OCI-LY1 (cell line): ENCODE measurements around the gene NSUN5.

ENCODE experiments used
- H2AFZ ChIP-seq: fragments of 200-600 bp; sonication (generic), shearing (Covaris generic); 2 replicates; pipeline ENCODE4 v1.6.0; 2014; ENCODE audit warnings: antibody characterized with exemption, mild to moderate bottlenecking, low read length
- H3F3A ChIP-seq: fragments of 200-600 bp; sonication (generic), shearing (Covaris generic); 2 replicates; pipeline ENCODE4 v1.6.0; 2014; ENCODE audit warnings: mild to moderate bottlenecking, antibody characterized with exemption, low read length, moderate library complexity; ENCODE audit not compliant: insufficient read depth
- H3K27ac ChIP-seq: fragments of 200-600 bp; sonication (generic); 2 replicates; pipeline ENCODE4 v1.5.1; 2014; ENCODE audit warnings: low read length, mixed run types, mild to moderate bottlenecking, low read depth; ENCODE audit not compliant: poor library complexity, severe bottlenecking
- H3K27me3 ChIP-seq: fragments of 200-600 bp; sonication (generic); 2 replicates; pipeline ENCODE4 v1.6.0; 2014; ENCODE audit warnings: antibody characterized with exemption, mild to moderate bottlenecking, low read length, moderate library complexity; ENCODE audit not compliant: insufficient read depth
- H3K36me3 ChIP-seq: fragments of 200-600 bp; sonication (generic); 2 replicates; pipeline ENCODE4 v1.6.1; 2014; ENCODE audit warnings: mild to moderate bottlenecking, antibody characterized with exemption, low read length, moderate library complexity, mixed read lengths; ENCODE audit not compliant: insufficient read depth
- H3K4me1 ChIP-seq: fragments of 200-600 bp; sonication (generic); 2 replicates; pipeline ENCODE4 v1.5.1; 2014; ENCODE audit warnings: mild to moderate bottlenecking, low read length, moderate library complexity; ENCODE audit not compliant: insufficient read depth, severe bottlenecking
- H3K4me2 ChIP-seq: fragments of 200-600 bp; sonication (generic), shearing (Covaris generic); 2 replicates; pipeline ENCODE4 v1.6.1; 2014; ENCODE audit warnings: low read length
- H3K4me3 ChIP-seq: fragments of 200-600 bp; sonication (generic); 2 replicates; pipeline ENCODE4 v1.5.1; 2014; ENCODE audit warnings: low read length, low read depth, mild to moderate bottlenecking, mixed read lengths; ENCODE audit not compliant: poor library complexity, severe bottlenecking
- H3K79me2 ChIP-seq: fragments of 200-600 bp; shearing (Covaris generic); 2 replicates; pipeline ENCODE4 v1.6.1; 2016; ENCODE audit warnings: mixed run types, low read length, mixed read lengths; ENCODE audit not compliant: insufficient read depth
- H3K9ac ChIP-seq: fragments of 200-600 bp; sonication (generic), shearing (Covaris generic); 2 replicates; pipeline ENCODE4 v1.6.1; 2014; ENCODE audit warnings: mild to moderate bottlenecking, low read length, mixed read lengths
- H3K9me2 ChIP-seq: fragments of 200-600 bp; sonication (generic), shearing (Covaris generic); 2 replicates; pipeline ENCODE4 v1.6.1; 2014; ENCODE audit warnings: low read depth, mild to moderate bottlenecking, low read length, mixed read lengths
- H3K9me3 ChIP-seq: fragments of 200-600 bp; shearing (Covaris generic); 2 replicates; pipeline ENCODE4 v1.6.1; 2014; ENCODE audit warnings: low read length, mixed read lengths
- H4K20me1 ChIP-seq: fragments of 200-600 bp; sonication (generic), shearing (Covaris generic); 2 replicates; pipeline ENCODE4 v1.6.0; 2016; ENCODE audit warnings: mild to moderate bottlenecking, low read length; ENCODE audit not compliant: insufficient read depth
- CTCF ChIP-seq: fragments of 200-600 bp; sonication (generic), shearing (Covaris generic); IDR thresholded peaks from 2 replicates; pipeline ENCODE4 v1.5.1; 2017; ENCODE audit warnings: mild to moderate bottlenecking, antibody characterized with exemption, low read length, moderate library complexity, mixed read lengths
- EZH2 ChIP-seq: fragments of 200-600 bp; sonication (generic), shearing (Covaris generic); IDR thresholded peaks from 2 replicates; pipeline ENCODE4 v1.8.0; 2017; ENCODE audit warnings: borderline replicate concordance, mixed run types, mild to moderate bottlenecking, antibody characterized with exemption, low read length, moderate library complexity, mixed read lengths

The NSUN5 gene

DNA sequence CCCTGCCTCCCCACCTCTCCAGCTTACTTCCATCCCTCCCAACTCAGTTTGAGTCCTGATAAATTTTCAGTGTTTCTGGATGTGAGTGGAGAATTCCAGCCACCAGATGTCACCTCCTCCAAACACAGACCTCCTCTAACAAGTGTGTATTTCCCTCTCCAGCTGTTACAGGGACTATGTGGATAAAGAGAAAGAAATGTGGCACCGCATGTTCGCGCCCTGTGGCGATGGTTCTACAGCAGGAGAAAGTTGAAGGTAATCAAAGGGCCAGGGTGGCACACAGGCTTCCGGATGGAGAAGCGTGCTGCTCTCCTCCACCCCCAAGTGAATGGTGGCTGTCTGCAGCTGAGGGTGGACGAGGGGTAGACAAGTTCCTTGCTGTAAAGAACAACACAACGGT lies 34.0 kb upstream of the NSUN5 start:
- Histone ChIP-seq H4K20me1 (no peaks in the 10 kb centered on the region), H3K79me2 (no peaks in the 10 kb centered on the region), H3K9me3 (no peaks in the 10 kb centered on the region), H3K27ac (no peak overlapping the region), H3K9ac (no peak overlapping the region), H3F3A (no peaks in the 10 kb centered on the region), H3K36me3 (no peaks in the 10 kb centered on the region), H2AFZ (no peak overlapping the region), H3K27me3 (peaks cover 15% of the 10 kb centered on the region; the same call in 1 of the 2 replicates), H3K4me2 (no peak overlapping the region), H3K4me3 (no peak overlapping the region), H3K9me2 (no peaks in the 10 kb centered on the region), H3K4me1 (no peaks in the 10 kb centered on the region)
- TF ChIP-seq EZH2, result no peak
- TF ChIP-seq CTCF, result no peak

GRCh38 chr7:73341877-73342276 lies 33.3 kb upstream of the NSUN5 start:
- no peak overlapping the region for H2AFZ ChIP-seq

DNA sequence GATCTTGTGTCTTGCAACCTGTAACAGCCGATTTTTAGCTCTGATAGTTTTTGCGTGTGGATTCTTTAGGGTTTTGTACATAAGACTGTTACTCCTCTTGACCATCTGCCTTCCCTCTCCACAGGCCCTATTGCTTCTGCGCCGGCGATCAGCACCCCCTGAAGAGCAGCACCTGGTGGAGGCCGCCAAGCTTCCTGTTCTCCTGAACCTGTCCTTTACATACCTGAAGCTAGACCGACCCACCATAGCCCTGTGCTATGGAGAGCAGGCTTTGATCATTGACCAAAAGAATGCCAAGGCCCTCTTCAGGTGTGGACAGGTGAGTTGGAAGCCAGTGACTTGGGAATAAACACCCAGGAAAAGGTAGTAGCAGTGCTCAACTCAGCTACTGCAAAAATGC lies 31.9 kb upstream of the NSUN5 start:
- no peak overlapping the region for H3K4me2 ChIP-seq
- H3K9ac ChIP-seq, result no peak overlapping the region
- H3K9me2 ChIP-seq, result no peaks in the 10 kb centered on the region
- peaks cover 15% of the 10 kb centered on the region; the same call in 1 of the 2 replicates for H3K27me3 ChIP-seq
- no peaks in the 10 kb centered on the region; the same call in 1 of the 2 replicates for H3F3A ChIP-seq
- TF ChIP-seq EZH2, result no peak
- no peak for TF ChIP-seq CTCF
- no peaks in the 10 kb centered on the region for H4K20me1 ChIP-seq
- H3K36me3 ChIP-seq, result no peaks in the 10 kb centered on the region
- H3K27ac ChIP-seq, result no peak overlapping the region
- no peaks in the 10 kb centered on the region for H3K9me3 ChIP-seq
- no peak overlapping the region for H3K4me3 ChIP-seq
- H3K4me1 ChIP-seq, result no peaks in the 10 kb centered on the region
- H2AFZ ChIP-seq, result no peak overlapping the region
- H3K79me2 ChIP-seq, result no peaks in the 10 kb centered on the region

More at GRCh38 chr7:73341877-73342276, 33.3 kb upstream of the NSUN5 start:
- TF ChIP-seq CTCF (no peak), EZH2 (no peak)
- Histone ChIP-seq H3K9me2 (no peaks in the 10 kb centered on the region), H3K79me2 (no peaks in the 10 kb centered on the region), H3K4me3 (no peak overlapping the region), H3K36me3 (no peaks in the 10 kb centered on the region), H4K20me1 (no peaks in the 10 kb centered on the region), H3K9ac (no peak overlapping the region), H3K27me3 (peaks cover 13% of the 10 kb centered on the region; the same call in 1 of the 2 replicates), H3F3A (no peaks in the 10 kb centered on the region; the same call in 1 of the 2 replicates), H3K9me3 (no peaks in the 10 kb centered on the region), H3K27ac (no peak overlapping the region), H3K4me1 (no peaks in the 10 kb centered on the region), H3K4me2 (no peak overlapping the region)
